ENCODE measurements around the gene ASS1.
A peak's percentile ranks its signal among the peaks of the same experiment; 100 is the strongest.

Gene ASS1

DNA sequence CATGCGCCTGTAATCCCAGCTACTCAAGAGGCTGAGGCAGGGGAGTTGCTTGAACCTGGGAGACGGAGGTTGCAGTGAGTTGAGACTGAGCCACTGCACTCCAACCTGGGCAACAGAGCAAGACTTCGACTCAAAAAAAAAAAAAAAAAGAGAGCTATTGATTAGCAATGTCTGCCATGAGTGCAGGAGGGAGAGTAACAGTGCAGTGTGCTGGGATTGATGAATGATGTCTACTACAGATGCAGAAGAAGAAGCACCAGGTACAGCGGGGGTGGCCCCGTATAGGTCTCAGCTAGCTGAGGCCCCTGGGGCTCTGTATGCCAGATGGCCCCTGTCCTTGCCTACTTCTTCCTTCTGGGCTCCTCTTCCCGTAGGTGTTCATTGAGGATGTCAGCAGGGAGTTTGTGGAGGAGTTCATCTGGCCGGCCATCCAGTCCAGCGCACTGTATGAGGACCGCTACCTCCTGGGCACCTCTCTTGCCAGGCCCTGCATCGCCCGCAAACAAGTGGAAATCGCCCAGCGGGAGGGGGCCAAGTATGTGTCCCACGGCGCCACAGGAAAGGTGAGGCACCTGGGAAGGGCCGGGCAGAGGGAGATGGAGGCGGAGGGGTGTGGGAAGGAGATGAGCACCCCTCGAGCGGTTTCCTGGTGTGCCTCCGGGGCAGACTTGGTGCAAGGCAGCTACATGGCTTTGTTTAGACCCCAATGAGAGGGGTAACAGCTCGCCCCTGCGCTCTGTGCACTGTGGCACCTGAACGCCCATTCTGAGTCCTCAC, 13.5 kb downstream of the ASS1 start:
- no peak for DNase-seq

DNA sequence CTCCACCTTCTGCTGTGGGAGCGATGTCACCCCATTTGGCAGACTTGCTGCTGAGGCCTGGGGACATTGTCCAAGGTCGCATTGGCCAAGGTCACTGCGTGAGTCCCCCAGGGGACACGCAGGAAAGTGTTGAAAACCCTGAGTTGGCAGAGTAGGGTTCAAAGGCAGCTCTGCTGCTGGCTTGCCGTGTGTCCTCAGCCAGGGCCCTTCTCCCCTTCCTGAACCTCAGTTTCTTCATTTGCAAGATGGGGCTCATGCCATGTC, 14.0 kb downstream of the ASS1 start:
- no peak for DNase-seq

DNA sequence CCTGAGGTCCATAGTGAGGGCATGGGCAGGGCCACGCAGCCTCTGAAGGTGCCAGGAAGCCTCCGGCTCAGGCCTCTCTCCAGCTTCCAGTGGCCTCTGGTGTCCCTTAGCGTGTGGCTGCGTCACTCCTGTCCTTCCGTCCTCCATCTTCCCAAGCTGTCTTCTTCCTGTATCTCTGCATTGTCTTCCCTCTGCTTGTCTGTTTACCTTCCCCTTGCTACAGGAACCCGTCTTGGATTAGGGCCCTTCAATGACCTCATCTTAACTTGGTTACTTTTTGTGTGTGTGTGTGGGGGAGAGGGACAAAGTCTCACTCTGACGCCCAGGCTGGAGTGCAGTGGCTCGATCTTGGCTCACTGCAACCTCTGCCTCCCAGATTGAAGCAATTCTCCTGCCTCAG, 14.4 kb downstream of the ASS1 start:
- no peak for DNase-seq

DNA sequence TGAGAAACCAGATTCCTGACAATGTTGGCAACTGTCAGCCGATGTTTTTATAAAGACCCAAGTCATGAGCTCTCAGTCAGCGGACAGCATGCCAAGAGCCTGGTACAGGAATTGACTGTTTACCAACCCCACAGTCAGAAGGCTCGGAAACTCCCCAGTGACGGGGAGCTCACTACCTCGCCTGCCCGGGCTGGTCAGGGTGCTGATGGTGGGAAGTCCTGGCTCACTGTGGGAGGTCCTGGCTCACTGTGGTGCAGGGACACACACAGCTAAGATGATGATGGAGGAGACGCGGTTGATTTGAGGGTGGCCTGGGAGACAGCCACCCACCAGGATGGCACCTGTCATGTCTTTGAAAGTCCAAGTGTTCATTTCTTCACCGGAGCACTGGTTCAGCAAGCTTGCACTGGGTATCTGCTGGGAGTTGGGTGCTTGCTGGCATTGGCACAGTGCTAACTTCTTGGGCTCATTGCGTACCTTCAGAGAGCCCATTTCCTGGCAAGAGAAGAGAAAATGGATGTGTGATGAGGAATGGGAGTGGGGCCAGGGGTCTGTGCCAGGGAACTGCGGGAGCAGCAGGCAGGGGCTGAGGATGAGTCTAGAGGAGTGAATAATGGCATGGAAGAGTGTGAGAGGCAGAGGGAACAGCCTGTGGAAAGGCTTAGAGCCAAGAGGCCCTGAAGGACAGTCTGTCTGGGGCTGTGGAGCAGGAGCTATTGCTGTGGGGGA, 15.3 kb downstream of the ASS1 start:
- DNase-seq: no peak

DNA sequence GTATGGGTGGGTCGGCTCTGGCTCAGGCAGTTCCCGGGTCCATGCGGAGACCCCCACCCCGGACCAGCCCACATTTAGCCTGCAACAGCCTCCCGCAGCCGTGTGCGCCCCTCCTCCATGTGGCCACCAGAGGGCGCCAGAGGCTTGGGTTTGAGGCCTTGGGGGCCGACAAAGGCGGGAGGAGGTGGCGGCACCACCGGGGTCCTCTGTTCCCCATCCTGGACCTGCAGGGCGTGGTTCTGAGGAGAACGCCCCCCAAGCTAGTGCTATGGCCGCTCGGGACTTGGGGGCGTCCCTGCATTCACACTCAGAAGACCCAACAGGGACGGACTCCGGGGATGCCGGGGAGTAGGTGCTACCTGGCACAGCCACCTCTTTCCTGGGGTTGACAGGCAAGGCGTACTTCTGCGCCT, 16.5 kb downstream of the ASS1 start:
- peak; percentile 33 for DNase-seq

DNA sequence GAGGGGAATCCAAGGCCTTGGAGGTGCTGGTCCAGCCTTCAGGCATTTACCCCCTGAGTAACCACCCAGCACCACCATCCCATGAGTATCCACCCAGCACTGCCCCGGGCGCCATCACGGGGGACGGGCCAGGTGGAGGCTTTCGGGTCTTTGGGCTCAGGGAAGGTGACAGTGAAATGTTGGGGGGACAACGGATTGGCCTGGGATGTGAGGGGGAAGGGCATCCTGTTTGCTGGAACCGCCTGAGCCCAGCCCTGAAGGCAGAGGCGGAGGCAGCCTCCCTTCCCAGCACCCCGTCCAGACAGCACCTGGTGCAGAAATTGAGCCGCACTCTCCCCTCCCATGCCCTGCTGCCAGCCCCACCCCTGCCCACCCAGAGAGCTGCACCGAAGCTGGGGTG, 17.0 kb downstream of the ASS1 start:
- no peak for DNase-seq

DNA sequence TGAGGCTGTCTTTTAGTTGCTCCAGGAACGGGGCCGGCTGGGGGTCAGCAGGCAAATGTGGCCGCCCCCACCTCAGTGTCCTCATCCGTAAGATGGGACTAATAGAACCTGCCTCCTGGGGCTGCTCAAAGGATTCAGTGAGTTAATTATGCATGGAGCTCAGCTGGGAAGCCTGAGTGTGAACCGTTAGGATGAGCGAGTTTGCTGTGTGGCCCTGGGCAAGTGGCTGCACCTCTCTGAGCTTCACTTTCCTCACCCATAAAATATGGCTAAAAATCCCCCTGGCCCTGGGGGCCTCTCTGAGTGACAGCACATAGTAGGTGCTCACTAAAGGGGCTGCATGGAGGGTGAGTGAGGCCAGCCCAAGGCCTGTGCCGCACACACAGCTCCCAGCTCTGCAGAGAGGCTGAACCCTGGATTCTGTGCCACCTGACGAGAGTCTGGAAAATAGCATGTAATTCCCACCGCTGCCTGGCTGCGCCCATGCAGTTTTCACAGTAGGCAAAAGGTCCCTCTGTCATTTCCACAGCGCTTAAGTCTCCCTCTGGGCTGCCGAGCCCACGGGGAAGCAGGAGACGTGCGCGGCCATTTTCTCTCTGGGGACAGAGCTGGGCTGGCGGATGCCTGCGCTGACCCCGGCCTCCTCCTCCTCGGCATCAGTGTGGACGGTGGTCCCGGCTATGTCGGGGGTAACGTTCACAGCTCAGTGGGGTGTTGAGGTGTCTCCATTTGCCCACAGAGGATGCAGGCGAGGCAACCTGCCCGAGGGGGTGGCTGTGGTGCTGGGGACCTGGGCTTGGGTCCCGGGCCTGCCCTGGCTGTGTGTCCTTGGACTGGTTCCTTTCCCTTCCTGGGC, 18.2 kb downstream of the ASS1 start:
- no peak for DNase-seq

DNA sequence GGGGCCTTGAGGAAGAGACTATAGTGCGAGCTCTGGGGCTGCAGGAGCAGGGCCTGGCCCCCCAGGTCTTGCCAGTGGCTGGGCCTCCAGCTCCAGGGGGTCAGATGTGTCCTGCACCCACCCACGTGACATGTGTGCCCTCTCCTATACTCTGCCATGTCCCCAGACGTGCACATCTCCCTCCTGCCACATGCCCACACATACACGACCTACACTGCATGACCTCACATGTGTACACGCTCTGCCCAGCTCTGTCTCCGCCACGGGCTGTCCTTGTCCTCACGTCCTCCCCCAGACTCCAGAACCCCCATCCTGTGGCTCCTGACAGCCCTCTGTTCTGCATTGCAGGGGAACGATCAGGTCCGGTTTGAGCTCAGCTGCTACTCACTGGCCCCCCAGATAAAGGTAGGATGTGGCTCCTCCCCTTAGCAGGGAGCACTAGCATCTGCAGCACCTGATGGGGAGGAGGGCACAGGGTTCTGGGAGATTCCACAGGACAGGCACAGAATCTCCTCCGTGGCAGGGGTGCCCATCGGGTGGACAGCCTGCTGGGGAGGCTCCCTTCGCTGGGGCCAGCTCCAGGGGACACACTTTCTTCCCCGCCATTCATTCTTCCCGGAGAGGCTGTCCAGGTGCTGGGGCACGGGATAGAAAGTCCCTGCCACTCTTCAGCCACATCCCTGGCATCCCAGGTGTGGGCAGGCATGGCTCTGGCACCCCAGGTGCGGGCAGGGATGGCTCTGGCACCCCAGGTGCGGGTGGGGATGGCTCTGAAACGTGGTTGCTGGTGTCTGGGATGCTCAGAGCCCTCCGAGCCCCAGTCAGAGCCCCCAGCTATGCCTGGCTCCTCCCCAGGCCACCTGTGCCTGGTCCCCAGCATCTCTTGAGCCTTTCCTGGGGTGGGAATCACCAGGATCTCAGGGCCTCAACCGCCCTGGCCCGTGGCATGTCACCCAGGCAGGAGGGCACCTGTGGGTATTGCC, 19.3 kb downstream of the ASS1 start:
- DNase-seq: no peak

DNA sequence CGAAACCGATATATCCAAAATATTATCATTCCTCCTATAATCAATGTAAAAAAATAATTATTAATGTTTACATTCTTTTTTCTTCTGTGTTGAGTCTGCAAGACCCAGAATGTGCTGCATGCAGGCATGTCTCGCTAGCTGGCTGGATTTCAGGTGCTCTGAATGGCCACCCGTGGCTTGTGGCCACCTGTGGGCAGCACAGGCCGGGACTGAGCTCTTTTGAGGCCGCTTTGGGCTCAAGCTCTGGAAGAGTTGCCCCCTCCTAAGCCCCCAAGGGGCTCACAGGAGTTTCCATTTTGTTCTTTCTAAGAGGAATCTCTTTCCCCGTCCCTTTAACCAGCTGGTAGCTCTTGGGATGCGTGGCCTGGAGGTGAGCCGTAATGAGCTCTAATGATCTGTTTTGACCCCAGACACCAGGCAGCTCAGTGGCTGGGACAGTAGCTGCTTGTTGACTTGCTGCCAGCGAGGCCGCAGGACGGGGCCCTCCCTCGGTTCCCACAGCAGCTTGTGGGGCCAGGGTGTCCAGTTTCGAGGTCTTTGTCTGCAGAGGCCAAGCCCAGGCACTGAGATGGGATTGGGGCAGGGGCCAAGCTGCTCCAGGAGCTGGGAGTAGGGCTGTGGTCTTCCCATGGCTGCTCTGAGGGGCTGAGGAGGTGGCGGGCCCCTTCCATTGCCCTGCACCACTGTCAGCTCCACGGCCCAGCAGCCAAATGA, 20.8 kb downstream of the ASS1 start:
- DNase-seq: no peak

DNA sequence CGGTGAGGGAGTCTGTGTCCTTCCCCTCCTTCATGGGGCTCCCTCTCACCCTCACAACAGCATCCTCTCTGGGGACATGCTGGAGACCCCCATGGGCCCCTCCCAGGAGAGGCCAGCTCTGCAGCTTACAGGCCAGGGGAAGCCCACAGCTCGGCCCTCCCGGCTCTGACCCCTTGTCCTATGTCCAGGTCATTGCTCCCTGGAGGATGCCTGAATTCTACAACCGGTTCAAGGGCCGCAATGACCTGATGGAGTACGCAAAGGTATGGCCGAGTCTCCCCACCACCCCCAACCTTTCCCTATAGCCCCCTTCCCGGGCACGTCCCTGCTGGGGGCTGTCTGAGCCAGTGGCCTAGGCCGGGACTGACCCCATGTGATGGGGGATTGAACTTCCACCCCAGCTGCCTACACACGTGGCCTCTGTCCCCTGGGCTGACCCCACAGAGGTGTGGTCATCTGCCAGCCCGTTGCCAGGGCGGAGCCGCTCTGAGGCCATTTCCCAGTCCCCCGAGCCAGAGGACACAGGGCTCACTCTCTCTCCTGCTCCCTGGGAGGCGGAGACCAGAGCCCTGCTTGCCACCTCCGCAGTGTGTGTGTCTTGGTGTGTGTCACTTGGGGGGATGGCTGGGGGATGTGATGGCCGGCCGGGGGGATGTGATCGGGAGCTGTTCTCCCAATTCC, 21.9 kb downstream of the ASS1 start:
- no peak for DNase-seq

DNA sequence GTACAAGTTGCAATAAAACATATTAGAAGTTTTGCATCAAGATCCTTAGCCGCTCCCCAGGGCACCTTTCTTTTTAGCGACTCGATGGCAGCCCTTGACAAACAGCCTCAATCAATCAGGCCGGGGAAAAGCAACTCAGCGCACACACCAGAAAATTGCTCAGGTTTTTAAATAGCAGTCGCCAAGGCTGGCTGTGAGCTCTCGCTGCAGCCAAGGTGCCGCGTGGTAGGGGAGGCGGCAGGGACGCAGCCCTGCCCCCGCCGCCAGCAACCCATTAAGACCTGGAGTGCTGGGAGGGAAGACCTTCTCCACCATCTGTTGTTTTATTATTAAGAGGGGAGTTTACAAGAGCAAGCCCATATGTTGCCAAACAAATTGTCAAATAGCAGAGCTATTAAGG, 22.6 kb downstream of the ASS1 start:
- peak; percentile 88 for DNase-seq

DNA sequence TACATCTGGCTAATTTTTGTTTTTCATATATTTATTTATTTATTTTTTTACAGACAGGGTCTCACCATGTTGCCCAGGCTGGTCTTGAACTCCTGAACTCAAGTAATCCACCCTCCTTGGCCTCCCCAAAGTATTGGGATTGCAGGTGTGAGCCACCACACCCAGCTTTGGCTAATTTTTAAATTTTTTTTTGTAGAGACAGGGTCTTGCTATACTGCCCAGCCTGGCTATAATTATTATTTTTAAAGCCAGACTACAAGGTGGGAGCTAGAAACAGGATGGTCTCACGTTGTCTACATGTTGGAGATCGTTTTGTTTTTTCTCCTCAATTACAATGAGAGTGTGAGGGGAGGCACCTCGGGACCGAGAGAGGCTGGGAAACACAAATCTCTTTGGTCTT, 23.8 kb downstream of the ASS1 start:
- no peak for DNase-seq

DNA sequence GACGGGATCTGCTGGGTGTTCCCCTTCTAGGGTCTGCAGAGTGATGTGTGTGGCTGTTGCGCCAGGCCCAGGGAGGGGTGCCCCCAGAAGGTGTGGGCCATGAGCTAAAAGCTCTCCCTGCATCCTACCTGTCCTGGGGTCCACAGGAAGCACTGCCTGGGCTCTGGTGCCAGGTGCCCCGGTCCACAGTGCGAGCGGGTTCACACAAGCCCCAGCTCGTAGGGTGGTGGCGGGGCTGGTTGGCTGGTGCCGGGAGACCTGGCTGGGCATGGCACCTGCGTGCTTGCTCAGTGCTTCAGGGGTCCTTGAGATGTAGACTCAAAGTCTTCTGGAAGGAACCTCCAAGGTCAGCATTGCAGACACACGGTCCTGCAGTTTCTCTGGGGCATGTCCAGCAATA, 25.5 kb downstream of the ASS1 start:
- peak; percentile 8 for DNase-seq

DNA sequence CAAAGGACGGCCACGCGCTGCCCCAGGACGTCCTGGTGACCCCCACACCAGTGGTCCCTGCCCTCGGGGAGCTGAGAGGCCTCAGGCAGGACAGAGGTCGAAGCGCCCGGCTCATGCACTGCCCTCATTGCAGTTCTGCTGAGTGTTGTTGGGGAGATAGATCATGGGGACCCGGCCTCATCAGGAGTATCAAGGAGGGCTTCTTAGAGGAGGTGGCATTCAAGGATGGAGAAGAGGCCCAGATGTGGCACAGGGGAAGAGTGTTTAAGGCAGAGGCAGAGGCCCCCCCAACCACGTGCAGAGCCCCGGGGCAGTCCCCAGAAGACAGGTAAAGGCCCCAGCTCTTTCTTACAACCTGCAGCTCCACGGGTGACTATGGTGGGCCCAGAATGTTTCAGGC, 26.2 kb downstream of the ASS1 start:
- no peak for DNase-seq

DNA sequence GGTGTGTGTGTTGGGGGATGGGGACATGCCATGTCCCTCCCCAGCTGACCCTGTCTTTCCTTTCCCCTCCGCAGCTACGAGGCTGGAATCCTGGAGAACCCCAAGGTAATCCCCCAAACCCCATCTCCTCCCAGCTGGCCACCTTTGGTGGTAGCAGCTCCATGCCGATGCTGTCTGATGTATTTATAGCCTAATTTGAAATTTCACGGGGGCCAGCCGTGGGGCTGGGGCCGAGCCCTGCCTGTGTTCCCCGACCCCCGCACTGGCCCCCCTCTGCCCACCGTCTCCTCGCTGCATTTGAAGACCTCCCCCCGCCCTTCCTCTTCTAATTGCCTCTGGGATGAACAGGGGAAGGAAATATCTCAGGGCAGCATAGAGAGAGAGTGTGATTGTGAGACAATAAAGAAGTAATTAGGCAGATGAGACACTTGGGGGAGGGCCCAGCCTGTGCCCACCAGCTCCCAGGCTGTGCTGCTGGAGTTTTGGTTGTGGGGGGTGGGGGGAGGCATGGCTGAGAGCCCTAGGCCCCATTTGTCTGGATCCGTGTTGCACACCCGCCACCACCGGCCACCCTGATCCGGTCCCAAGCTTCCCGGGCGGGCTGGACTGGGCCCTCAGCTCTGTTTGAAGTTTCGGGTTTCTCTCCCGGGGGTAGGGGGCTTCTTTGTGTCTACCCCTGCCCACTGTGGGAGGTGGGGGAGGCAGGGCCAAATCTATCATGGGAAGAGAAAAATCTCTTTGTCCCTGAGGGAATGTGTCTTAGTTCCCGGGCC, 26.8 kb downstream of the ASS1 start:
- DNase-seq: no peak

DNA sequence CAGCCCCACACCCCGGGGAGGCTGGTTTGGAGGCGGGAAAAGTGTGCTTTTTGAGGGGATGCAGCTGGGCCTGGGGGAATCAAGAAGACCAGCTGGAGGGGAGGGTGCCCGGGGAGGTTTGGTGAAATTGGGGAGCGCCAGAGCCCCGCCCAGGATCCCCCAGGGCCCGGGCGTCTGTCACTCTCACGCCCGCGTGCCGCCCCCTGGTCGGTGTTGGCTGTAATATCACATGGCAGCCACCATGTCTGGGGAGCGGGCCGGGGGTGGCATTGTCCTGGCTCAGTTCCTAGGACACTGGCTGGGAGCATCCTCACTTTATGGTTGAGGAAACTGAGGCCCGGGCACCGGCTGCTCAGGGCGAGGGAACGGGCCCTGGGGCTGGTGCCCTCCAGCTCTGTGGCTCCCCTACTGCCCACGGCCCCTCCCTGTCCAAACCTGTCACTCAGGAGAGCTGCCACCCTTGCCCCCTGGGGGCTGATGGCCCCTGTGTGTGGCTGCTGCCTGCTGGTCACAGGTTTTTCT, 27.5 kb downstream of the ASS1 start:
- no peak for DNase-seq

DNA sequence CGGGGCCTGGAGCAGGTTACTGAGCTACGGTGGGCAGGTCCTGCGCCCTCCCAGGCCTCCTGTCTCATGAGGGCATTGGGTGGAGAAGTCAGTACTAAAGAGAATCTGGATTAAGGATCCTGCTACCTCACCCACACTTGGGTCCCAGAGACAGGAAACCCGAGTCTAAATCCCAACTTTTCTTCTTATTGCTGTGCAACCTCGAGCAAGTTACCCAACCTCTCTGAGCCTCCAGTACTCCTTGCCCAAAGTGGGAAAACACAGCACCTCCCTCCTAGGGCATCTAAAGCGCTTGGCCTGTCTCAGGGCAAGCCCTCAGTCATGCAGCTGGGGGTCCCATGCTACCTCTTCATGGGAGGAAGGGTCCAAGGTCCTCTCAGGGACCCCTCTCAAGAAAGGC, 28.2 kb downstream of the ASS1 start:
- DNase-seq: no peak

DNA sequence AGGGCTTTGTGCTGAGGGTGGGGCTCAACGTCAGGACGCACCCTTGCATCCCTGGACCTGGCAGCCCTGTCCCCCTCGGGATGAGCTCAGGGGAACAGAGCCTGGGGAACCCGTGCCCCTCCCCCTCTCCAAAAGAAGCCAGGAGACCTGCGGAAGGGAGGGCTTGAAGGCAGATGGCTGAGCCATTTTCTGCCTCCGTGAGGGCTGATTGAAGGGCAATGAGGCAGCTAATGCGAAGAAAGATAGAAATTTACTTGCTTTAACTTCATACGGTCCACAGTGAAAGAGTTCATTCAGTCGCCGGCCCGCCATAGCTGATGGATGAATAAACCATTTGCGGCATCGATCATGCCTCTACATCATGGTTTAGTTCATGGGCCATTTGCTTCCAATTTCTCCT, 28.8 kb downstream of the ASS1 start:
- DNase-seq: no peak

DNA sequence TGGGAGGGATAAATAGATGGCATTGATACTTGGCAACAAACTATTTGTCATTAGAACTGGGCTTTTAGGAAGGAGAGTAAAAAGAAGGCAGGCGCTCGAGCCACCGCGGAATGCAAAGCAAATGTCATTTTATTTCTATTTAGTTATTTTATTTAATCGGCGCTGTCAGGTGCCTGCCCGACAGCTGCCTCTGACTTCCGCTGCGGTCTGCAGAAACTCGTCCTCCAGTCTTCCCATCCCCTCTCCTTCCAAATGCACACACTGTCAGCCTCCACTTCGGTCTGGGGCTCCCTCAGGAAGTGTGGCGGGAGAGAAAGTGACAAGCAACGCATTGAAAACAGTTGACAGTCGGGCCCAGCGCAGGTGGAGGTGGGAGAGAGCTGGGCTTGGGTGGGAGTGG, 29.3 kb downstream of the ASS1 start:
- no peak for DNase-seq

DNA sequence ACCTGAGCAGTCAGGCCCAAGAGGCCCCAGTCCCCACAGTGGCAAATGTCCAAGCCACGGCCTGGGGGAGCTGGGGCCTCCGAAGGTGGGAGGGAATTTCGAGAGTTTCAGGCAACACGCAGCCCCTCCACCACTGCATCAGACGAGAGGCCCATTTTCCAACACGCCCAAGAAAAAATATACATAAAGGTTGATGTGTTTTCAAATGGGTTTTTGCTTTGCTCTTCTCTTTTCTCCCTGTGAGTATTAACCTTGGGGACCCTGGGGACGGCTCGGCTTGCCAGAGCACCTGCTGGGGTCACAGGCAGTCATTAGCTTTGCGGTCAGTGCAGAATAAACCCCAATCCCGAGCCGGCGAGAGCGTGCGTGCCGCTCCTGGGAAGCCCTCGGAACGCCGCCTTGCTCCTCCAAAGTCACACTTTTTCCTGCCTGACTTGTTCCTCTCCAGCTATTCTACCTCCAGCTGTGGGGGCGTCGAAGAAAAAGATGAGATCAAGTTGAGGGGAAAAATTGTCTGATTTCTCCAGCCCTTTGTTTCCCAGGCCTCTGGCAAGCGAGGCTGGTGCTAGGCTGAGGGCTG, 31.5 kb downstream of the ASS1 start:
- DNase-seq: no peak
